GM21381 (cell line): ENCODE measurements around the gene SMCO4.
"Not testable (repeated sequence)": the region's sequence is repeated elsewhere in the genome, so short reads cannot be mapped to it uniquely, and the experiment has no call there.

Experiments used
- ATAC-seq: cut with Tn5 transposase; IDR thresholded peaks from one replicate; pipeline ENCODE4 v1.9.1; 2021; ENCODE audit warnings: mild to moderate bottlenecking, moderate library complexity; ENCODE audit not compliant: unreplicated experiment

SMCO4 gene

DNA sequence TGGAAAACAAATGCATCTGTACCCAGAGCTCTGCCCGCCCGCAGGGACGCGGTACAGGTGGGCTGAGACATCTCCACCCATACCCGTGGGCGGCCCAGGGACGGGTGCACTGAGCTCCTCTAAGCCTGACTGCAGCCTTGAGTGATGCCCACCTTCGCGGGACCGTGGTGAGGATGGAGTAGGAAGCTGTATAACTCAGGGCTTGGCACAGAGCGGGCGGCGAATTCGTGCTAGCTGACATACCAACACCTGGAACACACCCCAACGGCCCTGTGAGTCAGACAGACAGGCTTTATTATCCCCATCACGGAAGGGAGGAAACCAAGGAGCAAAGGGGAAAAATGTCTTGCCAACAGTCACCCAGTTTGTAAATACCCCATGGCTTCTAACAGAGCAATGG is 61.9 kb downstream of the SMCO4 start:
- ATAC-seq = no peak

DNA sequence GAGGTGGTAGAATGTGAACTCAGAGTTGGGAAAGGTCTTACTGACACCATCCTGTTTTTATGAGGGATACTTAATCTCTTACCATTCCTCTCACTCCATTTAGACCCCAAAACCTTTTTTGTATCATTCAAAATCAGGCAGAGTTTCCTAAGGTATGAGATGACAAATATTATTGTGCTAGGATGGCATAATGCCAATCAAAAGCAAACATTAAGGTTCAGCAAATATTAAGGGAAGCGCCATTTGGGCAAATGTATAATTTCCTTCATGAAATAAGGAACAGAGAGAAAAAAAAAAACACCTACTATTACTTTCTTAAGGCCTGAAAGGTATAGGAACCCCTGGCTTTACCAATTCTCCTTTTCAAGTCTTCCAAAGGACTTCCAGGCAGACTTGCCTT is 62.4 kb downstream of the SMCO4 start:
- ATAC-seq = no peak

DNA sequence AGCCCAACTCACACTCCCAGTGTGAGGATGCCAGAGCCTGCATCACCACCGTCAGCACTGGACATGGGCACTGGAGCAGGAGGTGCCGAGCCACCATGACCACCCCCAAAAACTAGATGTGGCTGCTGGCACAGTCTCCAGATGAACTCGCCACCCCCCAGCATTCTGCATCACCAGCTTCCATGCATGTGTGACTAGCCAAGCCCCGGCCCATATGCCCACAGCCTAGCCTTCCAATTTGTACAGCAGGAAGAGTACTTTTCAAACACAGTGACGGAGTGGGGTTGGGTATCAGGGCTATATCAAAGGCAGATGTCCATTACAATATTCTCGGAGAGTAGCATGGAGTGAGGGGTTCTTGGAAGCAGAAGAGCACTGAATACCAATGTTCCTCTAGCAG is 62.9 kb downstream of the SMCO4 start:
- ATAC-seq = no peak

DNA sequence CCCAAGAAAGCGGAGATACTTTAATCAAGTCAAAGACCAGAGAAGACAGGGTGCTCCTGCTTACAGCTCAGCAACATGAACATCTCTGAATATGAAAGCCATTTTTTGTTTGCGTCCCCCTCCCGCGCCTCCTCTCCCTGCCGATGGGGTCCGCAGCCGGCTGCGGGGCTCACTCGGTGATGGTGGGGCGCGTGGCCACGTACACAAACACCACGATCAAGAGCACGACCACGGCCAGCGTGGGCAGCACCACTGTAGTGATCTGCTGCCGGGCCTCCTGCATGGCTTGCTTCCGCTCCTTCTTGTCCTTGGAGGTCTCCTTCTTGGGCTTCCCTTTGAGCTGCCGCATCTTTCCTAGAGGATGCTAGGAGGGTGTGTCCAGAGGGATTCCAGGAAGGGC is 64.3 kb downstream of the SMCO4 start:
- ATAC-seq = no peak

DNA sequence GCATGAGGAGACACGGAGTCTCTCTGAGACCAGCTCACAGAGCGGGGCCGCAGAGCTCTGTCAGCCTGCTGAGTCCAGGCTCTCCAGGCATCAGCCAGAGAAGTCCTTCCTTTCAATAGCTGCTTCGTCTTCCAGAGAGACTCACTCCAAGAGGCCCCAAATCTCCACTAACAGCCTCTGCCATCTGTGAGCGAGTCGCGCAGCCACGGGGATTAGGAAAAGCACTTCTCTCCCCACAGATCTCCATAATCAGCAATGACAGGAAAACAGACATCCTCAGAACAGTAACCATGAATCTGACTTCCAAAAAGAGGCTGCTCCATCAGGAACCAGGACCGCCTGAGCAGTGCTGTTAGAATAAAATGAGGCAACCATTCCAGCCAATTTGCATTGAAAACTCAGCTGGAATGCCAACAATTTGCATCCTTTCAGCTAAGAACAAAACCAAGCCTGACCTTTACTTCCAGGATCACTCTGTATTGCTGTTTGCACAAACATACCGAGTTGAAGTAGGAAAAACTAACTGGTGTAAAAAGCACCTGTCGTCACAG is 65.4 kb downstream of the SMCO4 start:
- no peak for ATAC-seq

DNA sequence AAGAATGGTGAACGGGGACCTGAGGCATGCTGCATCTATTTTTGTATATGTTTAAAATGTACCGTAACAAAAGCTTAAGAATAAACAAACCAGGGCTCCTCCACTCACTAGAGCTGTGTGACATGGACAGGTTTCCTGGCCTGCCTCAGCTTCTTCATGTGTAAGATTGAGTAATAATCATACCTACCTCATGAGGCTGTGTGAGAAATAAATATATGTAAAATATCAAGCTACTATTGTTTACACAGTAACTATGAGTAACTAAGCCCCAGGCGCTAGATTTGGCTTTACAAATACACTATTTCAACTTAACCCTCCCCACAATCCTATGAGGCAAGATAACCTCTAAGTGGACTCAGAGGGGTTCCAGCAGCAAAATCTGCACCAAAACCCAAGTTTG is 66.4 kb downstream of the SMCO4 start:
- no peak for ATAC-seq

DNA sequence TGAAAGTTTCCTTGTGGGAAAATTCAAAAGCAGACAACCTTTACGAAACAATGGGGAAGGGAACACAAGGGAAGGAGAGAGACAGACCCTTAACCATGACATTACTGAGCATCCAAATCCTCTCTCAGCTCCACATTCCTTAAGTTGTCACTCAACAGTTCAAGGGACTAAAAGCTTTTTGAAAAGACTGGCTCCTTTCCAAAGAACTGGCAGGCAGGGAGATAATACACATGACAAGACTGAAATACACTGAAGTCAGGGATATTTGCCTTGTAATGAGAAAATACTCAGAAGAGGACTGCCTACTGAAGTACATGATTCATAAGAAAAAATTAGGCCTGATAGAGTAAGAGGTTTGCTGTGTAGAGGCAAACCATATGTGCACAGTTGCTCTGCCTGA is 69.1 kb downstream of the SMCO4 start:
- no peak for ATAC-seq

DNA sequence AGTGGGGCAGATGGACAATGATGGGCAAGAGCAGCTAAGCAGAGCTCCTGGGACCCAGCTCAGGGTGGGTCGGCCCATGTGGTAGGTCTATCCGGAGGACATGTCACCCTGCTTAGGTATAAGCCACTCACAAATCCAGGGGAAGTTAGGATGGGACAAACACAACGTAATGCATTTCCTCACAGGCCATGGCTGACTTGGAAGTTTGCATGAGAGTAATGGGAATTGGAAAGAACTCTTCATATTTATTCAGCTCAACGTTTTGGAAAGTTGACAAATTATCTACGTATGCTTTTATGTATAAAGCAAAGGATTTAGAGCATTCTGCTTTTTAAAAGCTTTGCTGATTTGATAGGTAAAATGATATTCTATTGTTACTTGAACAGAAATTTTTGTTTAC is 74.9 kb downstream of the SMCO4 start:
- no peak for ATAC-seq

DNA sequence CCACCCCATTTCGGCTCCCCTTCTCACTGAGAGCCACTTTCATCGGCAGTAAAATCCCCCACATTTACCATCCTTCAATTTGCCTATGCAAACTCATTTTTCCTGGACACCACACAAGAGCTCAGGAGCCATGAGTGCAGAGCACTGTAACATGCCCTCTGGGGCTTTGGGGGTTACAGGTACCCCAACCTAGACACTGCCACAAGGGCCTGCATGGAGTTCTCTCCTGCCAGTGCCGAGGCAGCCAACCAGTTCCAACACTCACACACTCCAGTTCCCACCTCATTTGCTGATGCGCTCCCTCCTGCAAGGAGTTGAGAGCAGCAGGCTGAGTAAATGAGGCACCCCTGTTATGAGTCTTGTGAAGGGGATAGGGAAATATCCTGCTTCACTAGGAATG is 76.1 kb downstream of the SMCO4 start:
- ATAC-seq = no peak

DNA sequence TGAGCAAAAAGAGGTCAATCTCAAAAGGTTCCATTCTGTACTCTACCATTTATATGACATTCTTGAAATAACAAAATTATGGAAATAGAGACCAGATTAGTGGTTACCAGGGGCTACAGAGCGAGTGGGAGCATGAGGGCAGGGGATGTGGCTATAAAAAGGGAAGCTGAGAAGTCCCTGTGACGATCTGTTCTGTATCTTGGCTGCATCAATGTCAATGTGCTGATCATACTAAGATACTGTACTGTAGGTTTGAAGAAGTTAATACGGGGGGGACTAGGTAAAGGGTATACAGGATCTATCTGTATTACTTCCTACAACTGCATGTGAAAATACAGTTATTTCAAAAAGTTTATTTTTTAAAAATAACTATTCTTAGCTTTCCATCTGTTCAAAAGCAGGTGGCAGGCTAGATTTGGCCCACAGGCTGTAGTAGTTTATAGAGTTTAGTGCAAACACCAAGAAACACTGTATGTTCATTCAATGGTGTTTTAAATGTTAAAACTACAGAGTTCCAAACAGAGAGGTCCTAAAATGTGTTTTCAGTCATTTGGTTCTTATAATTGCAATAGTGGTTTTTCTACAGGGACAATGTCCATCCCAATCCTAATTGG is 78.2 kb downstream of the SMCO4 start:
- no peak for ATAC-seq

DNA sequence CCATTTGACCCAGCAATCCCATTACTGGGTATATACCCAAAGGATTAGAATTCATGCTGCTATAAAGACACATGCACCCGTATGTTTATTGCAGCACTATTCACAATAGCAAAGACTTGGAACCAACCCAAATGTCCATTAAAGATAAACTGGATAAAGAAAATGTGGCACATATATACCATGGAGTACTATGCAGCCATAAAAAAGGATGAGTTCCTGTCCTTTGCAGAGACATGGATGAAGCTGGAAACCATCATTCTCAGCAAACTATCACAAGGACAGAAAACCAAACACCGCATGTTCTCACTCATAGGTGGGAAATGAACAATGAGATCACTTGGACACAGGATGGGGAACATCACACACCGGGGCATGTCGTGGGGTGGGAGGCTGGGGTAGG is 79.5 kb downstream of the SMCO4 start:
- not testable (repeated sequence) for ATAC-seq

DNA sequence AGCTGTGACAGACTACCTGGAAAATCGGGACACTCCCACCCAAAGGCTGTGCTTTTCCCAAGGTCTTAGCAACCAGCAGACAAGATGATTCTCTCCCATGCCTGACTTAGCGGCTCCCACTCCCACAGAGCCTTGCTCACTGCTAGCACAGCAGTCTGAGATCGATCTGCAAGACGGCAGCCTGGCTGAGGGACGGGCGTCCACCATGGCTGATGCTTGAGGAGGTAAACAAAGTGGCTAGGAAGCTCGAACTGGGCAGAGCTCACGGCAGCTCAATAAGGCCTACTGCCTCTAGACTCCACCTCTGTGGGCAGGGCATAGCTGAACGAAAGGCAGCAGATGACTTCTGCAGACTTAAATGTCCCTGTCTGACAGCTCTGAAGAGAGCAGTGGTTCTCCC is 84.9 kb downstream of the SMCO4 start:
- no peak for ATAC-seq

DNA sequence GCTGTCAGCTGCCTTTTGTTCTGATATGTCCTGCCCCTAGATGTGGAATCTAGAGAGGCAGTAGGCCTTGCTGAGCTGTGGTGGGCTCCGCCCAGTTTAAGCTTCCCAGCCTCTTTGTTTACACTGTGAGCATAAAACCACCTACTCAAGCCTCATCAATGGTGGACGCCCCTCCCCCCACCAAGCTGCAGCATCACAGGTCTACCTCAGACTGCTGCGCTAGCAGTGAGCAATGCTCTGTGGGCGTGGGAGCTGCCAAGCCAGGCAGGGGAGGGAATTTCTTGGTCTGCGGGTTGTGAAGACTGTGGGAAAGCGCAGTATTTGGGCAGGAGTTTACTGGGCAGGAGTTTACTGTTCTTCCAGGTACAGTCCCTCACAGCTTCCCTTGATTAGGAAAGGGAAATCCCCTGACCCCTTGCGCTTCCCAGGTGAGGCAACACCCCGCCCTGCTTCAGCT is 98.5 kb downstream of the SMCO4 start:
- ATAC-seq = no peak

DNA sequence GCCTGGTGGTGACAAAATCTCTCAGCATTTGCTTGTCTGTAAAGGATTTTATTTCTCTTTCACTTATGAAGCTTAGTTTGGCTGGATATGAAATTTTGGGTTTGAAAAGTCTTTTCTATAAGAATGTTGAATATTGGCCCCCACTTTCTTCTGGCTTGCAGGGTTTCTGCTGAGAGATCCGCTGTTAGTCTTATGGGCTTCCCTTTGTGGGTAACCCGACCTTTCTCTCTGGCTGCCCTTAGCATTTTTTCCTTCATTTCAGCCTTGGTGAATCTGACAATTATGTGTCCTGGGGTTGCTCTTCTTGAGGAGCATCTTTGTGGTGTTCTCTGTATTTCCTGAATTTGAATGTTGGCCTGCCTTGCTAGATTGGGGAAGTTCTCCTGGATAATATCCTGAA is 100.0 kb downstream of the SMCO4 start:
- not testable (repeated sequence) for ATAC-seq

DNA sequence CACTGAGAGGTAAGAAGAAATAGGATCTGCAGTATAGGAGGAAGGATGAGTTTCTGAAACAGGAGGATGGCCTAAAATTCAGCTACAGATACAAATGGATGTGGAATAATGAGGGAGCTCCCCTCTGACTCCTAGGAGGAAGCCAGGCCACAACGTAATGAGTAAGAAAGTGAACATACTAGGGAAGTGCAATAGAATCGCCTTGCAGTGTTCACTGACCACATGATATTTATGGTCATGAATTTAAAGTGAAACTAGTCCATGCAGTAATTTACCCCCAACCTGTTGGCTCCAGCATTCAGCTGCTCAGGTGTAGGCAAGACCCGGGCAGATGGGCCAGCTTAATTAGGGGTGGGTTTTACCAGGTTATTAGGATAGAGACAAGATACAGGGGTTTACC is 110.9 kb downstream of the SMCO4 start:
- no peak for ATAC-seq
